GM12874 (cell line): ENCODE results near the gene GADL1.

Experiments
- CTCF ChIP-seq: IDR thresholded peaks from 2 replicates; pipeline ENCODE4 v1.5.1; 2011; ENCODE audit warnings: low read depth, mild to moderate bottlenecking, control low read depth, low read length, moderate library complexity; ENCODE audit not compliant: insufficient read depth

GADL1 gene

DNA sequence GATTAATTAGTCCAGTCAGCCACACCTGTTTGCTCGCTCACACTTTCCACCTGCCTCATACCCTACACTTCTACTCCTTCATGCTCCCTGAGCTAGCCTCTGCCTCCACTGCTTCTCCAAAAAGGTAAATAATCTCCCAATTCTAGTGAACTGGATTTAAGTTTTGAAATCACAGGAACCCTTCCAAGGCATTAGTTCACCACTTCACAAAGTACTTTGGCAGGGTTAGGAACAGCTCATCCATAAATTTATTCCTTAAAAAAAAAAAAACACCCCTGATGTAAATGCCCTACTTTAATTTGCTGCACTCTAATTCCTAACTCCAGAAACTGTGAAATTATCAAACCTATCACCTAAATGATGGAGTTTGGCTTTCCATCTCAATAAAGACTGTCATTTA is 58.3 kb downstream of the GADL1 start:
- TF ChIP-seq CTCF, result no peak

DNA sequence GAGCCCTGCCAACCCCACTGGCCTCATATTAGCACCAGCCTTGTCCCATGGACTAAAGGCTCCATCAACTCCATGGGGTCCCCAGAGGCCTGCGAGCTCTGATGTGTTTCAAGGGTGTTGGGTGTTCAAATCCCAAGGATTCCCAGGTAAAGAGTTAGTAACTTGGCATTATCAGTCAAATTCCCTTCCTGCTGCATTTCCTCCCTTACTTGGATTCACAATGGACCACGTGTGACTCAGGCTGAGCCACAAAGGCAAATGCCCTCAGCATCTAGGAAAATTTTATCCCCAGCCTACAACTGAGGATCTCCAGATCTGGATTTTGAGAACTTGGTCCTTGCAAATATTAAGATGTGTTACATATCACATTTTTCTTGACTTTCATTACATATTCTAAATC is 58.8 kb downstream of the GADL1 start:
- TF ChIP-seq CTCF, result no peak

- TF ChIP-seq CTCF, result no peak
These were observed 61.4 kb downstream of the GADL1 start for GRCh38 chr3:30832961-30833575.

DNA sequence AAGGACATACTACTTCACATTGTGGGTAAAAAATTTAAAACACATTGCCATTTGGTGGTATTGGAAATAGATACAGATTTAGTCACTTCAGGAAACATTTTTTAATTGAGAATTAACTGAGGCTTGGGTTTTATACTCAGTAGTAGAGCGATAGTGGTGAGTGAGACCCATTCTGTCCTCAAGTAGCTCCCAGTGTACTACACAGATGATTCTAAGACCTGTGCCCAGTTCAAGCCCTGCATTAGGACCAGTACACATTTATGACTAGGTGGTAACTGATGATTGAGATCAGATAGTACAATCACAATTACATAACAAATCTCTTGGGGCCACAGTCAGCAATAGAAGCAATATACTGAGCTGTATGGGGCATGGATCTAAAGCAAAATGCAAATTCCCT is 67.4 kb downstream of the GADL1 start:
- TF ChIP-seq CTCF, result no peak

- TF ChIP-seq CTCF, result no peak
These were observed 67.9 kb downstream of the GADL1 start for GRCh38 chr3:30826531-30826942.

DNA sequence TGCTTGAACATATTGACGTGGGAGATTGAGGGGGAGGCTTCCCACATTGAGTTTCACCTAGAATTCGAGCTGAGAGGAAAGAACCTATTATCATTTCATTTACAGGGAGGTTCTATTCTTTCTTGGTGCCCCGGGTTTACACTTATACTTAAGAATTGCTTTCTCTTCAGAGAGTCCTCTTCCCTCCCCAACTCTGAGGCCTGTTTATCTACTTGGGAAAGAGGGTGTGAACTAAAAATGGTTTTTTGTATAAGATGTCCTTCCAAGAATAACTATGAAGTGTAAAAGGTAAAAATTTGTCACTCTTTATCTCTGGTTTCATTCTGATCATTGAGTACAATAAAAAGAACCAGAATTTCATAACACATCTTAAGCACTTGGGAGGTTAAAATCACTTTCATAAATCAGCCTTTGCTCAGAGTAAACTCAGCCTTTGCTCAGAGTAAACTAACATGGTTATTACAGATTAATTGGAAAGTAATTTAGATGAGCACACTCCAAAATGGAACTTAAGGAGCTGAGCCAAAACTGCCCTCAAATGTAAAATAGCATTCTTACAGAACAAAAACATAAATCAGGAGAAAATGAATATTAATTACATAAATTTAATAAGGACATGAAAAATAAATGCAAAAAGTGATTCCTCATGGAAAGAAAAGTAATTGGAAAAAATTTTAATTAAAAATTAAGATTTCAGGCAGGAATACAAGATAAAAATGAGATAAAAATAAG is 75.2 kb downstream of the GADL1 start:
- no peak for TF ChIP-seq CTCF

DNA sequence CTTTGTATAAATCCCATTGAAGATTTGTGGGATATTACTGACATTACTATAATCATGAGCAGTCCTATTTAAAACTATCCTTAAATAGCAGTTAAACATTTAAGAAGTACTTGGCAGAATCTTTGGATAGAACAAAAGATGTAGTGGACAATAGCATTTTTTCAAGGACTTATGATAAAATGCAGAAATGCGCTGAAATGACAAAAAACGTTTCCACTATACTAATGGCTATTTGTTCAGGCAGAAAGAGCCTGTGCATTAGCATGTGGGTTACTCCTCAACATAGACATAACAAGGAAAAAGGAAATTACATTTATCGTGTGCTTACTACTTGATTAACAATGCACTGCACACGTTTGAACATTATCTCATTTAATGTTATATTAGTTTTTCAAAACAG is 80.7 kb downstream of the GADL1 start:
- no peak for TF ChIP-seq CTCF
